HG02610 (cell line): ENCODE results near the gene ZWILCH.

Experiments
- ATAC-seq: cut with Tn5 transposase; IDR thresholded peaks from one replicate; pipeline ENCODE4 v1.9.1; 2021; ENCODE audit warnings: mild to moderate bottlenecking, moderate library complexity; ENCODE audit not compliant: unreplicated experiment

Gene ZWILCH

GRCh38 chr15:66535056-66535455, 29.9 kb downstream of the ZWILCH start:
- no peak for ATAC-seq

DNA sequence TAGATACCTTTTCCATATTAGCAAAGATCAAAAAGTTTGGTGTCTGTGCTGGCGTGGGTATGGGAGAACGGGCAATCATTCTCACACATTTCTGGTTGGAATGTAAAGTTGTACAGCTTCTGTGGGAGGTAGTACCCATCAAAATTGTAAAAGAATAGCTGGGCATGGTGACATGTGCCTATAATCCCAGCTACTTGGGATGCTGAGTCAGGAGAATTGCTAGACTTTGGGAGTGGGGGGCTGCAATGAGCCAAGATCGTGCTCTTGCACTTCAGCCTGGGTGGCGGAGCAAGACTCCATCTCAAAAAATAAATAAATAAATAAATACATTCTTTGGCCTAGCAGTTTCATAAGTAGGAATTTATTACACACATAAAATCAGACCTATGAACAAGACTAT, 37.8 kb downstream of the ZWILCH start:
- no peak for ATAC-seq

DNA sequence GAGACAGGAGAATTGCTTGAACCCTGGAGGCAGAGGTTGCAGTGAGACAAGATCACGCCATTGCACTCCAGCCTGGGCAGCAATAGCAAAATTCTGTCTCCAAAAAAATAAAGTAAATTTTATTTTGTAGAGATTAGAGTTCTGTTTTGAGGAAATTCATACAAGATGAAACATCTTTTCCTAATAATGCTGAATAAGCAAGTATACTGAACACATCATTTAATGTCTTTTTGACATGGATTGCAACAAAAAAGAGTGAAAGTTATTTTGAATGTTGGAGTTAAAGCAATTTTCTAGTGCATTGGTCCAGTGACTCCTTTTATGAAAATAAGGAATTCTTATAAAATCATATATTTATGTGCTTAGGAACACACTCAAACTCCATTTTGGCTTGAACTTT, 40.1 kb downstream of the ZWILCH start:
- ATAC-seq, result no peak

DNA sequence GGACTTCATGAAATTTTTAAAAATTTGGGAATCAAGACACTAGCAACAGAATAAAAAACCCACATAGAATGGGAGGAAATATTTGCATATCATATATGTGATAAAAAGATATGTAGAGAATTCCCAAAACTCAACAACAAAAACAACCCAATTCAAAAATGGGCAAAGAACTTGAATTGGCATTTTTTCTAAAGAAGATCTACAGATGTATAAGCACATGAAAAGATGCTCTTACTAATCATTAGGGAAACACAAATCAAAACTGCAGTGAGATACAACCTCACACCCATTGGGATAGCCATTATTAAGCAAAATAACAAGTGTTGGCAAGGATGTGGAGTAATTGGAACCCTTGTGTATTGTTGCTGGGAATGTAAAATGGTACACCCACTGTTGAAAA, 50.6 kb downstream of the ZWILCH start:
- ATAC-seq, result no peak

DNA sequence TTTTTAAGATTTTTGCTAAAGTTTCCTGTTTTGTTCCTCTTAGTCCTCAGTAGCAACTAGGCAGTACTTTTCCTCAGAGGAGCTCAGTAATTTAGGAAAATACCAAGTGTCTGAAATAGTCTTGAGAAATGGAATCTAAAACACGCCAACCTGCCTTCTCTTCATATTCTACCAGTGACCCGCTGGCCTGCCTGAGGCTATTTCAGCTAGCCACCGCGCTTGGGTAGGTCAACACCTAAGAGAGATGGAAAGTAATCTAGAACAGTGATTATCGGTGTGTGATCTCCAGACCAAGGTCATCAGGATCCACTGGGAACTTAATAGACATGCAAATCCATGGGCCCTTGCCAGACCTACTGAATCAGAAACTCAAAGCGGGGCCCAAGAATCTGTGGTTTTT, 53.1 kb downstream of the ZWILCH start:
- no peak for ATAC-seq

GRCh38 chr15:66560856-66561525, 55.9 kb downstream of the ZWILCH start:
- no peak for ATAC-seq

GRCh38 chr15:66563126-66563525, 58.0 kb downstream of the ZWILCH start:
- no peak for ATAC-seq

DNA sequence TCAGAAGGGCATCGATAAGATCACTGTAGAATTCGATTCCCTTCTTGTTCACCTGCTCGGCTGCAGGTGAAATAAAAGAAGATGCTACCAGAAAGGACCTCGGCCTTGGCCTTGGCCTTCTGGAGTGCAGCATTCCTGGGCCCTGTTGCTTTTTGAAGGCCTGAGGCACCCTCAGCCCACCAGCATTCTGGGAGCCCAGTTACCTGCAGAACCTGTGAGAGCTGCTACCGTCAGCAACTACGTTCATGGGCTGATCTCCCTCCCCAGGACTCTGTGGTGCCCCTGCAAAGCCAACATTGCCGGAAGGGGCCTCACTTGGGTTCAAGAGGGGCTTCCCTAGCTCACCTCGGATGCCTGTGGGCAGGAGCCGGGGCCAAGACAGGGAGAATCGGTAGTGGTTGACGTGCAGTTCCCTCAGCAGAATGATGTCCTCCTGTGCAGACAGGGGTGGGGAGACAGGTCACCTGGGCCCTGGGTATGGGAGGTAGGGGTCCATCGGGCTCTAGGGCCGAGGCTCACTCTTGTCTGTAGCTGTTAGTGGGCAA, 58.5 kb downstream of the ZWILCH start:
- ATAC-seq, result no peak

DNA sequence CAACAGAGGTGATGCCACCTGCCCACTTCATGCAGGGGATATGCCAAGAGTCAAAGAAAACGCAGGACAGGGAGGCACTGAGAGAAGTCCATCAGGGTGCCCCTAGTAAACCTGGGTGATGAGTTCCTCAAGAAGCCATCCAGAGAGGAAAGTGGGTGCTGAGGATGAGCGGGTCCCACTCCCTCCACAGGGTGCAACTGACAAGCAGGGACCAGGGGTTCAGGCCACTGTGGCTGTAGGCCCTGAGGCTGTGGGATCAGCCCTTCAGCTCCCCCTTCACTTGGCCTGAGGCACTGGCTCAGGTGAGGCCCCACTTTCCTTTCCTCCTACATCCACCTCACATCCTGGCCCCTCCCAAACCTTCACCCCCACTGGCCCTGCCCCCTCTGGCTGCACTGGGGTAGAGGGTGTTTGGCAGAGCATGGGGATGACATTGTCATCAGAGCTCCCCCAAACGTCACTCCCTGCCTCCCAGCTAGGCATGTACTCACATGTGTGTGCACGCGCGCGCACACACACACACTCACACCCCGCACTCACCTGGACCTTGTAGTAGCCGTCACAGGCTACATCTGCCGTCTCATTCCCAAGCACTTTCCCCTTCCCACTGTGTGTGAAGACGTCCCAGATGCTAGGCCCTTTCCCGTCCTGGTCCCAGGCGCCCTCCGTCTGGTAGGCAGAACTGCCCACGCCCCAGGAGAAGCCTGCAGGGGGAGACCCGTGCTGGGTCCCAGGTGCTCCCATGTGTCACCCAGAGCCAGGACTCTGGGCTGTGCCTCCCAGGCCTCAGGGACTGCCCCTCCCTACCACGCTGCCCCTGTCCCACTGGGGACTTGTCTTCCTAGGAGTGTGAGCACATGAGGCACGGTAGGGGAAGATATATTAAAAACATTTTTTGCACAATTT, 59.3 kb downstream of the ZWILCH start:
- ATAC-seq, result no peak

GRCh38 chr15:66565141-66565641, 60.1 kb downstream of the ZWILCH start:
- ATAC-seq, result no peak

GRCh38 chr15:66565741-66566144, 60.6 kb downstream of the ZWILCH start, which contains the start of gene LCTL:
Gene LCTL, minus strand, starts transcription at chr15:66565998. Its CDS starts 633 bp downstream, at chr15:66565365.
- no peak for ATAC-seq

DNA sequence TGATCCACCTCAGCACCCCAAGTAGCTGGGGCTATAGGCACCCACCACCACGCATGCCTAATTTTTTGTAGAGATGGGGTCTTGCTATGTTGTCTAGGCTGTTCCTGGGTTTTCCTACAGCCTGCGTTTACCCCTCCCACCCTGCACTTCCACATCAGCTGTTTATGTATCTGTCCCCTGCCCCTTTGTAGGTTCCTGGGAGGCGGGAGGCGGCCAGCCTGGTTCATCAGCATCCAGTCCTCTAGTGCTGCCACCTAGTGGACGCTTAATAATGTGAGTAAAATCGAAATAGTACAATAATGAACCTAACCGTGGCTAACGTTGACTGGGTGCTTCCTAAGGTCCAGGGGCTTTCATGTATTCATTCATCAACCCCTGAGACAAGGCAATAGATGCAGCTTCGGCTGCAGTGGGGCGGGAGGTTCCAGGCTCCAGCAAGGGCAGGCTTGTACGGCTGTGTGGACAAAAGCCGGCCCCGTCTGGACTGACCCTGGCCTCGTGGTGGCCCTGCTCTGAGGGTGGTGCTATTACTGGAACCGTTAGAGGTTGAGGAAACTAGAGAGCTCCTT, 61.9 kb downstream of the ZWILCH start:
- ATAC-seq, result no peak

DNA sequence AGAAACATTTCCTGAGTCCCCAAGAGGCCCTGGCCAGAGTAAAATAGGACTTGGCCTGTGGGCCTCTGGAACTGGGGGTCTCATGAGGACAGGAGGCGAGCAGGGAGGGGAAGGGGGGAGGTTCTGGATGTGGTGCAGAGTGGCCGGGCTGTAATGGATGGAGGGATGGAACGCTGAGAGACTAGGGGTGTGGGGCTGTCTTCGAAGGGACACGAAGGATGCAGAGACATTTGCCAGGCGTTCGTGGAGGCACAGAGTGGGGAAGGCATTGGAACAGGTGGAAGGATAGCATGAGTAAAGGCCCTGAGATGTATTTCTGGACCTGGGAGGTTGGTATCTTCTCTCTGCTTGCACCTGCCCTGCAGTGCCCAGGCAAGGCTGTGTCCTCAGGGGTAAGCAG, 62.8 kb downstream of the ZWILCH start:
- no peak for ATAC-seq

DNA sequence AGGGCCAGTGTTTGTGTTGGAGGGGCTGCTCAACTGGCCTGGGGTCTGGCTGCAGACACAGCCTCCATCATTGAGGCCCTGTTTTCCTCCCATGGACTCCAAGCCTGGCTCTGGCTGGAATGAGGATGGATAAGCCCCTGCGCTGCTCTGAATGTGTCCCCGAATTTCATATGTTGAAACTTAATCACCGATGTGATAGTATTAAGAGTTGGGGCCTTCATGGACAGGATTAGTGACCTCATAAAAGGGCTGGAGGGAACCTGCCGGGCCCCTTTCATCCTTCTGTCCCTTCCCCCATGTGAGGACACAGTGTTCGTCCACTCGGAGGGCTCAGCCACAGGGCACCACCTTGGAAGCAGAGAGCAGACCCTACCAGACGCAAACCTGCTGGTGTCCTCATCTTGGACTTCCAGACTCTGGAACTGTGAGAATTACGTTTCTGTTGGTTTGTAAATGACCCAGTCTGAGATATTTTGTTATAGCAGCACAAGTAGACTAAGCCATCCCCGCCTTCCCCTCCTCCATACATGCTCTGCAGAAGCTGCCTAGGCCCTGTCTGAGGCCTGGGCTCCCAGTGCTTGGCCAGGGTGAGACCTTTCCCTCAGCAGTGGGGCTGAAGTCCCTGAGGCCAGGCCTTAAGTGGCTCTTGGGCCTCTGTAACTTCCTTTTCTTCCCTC, 64.5 kb downstream of the ZWILCH start:
- no peak for ATAC-seq

DNA sequence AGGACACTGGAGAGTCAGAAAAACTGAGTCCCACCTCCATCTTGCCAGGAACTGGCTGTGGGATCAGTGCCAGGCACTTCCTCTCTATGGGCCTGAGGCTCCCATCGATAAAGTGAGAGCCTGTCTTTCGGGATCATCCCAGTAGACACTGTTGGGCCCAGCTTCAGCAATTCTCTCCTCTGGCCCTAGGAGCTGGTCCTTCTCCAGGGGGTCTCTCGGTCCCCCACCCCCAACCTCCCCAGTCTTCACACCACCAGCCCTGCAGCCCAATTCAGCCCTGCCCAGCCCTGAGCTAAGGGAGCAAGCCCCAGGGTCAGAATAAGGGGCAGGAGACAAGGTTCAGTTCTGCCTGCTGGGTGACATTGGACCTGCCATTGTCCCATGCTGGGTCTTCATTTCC, 65.2 kb downstream of the ZWILCH start:
- ATAC-seq, result no peak

DNA sequence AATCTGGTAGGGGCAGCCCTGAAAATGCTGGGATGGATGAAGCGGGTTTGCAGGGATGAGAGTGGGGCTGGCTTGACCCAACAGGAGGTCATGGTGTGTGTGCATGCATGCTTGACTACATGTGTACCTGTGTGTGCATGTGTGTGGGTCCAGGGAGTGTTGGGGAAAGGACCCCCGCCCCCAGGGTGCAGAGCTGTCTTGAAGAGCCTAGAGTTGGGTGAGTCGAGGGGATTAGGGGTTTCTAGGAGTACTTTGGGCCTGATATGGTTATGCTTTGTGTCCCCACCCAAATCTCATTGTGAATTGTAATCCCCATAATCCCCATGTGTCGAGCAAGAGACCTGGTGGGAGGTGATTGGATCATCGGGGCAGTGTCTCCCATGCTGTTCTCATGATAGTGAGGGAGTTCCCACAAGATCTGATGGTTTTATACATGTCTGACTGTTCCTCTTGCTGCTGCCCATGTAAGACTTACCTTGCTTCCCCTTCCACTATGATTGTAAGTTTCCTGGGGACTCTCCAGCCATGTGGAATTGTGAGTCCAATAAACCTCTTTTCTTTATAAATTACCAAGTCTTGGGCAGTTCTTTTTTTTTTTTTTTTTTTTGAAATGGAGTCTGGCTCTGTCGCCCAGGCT, 65.8 kb downstream of the ZWILCH start:
- no peak for ATAC-seq

DNA sequence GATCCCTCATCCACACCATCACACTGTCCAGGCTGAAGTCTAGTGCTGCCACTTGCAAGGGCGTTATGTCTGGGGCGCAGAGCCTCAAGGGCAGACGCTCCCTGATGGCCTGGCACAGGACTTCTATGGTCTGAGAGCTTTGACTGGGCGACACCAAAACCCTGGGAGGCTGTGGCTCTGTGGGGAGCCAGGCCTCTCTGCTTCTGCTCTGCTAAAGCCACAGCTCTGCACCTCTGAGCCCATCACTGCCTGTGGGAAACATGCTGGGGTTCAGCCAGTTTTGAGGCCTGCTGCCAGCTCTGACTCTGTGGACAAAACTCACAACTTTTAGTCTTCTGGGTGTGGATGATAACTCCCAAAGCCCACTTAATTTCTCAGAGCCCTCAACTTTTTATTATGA, 67.0 kb downstream of the ZWILCH start:
- ATAC-seq, result no peak

- no peak for ATAC-seq
Measured at GRCh38 chr15:66573348-66573718, 68.2 kb downstream of the ZWILCH start.

- ATAC-seq, result no peak
Measured at GRCh38 chr15:66573719-66574595, 68.8 kb downstream of the ZWILCH start.

GRCh38 chr15:66574596-66574950, 69.4 kb downstream of the ZWILCH start:
- ATAC-seq, result no peak
